HEK293T (cell line): ENCODE results near the gene NEO1.

Experiments
- CTCF ChIA-PET: fragments of 350-600 bp; formaldehyde crosslinking; extraction: SDS; loops from one replicate; lab custom pipeline; 2021; ENCODE audit warnings: antibody characterized with exemption, inconsistent platforms; lab: Yijun Ruan, JAX
- POLR2A ChIA-PET: fragments of 350-600 bp; formaldehyde crosslinking; extraction: SDS; loops from one replicate; lab custom pipeline; 2020; ENCODE audit warnings: antibody characterized with exemption, inconsistent platforms; lab: Yijun Ruan, JAX
- DNase-seq: peaks from one replicate; pipeline ENCODE4 v3.0.0; 2012; ENCODE audit warnings: mixed read lengths; ENCODE audit errors: extremely low spot score
- ARNT ChIP-seq: fragments of 450-650 bp; IDR thresholded peaks from 2 replicates; pipeline ENCODE4 v1.6.1; 2017; ENCODE audit warnings: mild to moderate bottlenecking
- BHLHE40 ChIP-seq: fragments of 450-650 bp; IDR thresholded peaks from 2 replicates; pipeline ENCODE4 v1.6.1; 2016; ENCODE audit warnings: mild to moderate bottlenecking, moderate library complexity, borderline replicate concordance
- CTBP1 ChIP-seq: fragments of 450-650 bp; IDR thresholded peaks from 2 replicates; pipeline ENCODE4 v1.6.1; 2016; ENCODE audit warnings: borderline replicate concordance
- ELF4 ChIP-seq: fragments of 450-650 bp; IDR thresholded peaks from 2 replicates; pipeline ENCODE4 v1.6.1; 2017; ENCODE audit warnings: antibody characterized with exemption
- FOXA1 ChIP-seq: fragments of 450-650 bp; IDR thresholded peaks from 2 replicates; pipeline ENCODE4 v1.6.1; 2016; ENCODE audit warnings: mild to moderate bottlenecking
- FOXK2 ChIP-seq: fragments of 450-650 bp; IDR thresholded peaks from 2 replicates; pipeline ENCODE4 v1.6.1; 2016; ENCODE audit warnings: mild to moderate bottlenecking
- FOXM1 ChIP-seq: fragments of 450-650 bp; IDR thresholded peaks from 2 replicates; pipeline ENCODE4 v1.6.1; 2017; ENCODE audit warnings: mild to moderate bottlenecking, borderline replicate concordance
- HDGF ChIP-seq: fragments of 450-650 bp; IDR thresholded peaks from 2 replicates; pipeline ENCODE4 v1.6.1; 2017; ENCODE audit warnings: antibody characterized with exemption, borderline replicate concordance
- L3MBTL2 ChIP-seq: fragments of 450-650 bp; conservative IDR thresholded peaks from 2 replicates; pipeline ENCODE4 v1.6.1; 2016; ENCODE audit warnings: mild to moderate bottlenecking
- LEF1 ChIP-seq: fragments of 450-650 bp; IDR thresholded peaks from 2 replicates; pipeline ENCODE4 v1.6.1; 2017; ENCODE audit warnings: mild to moderate bottlenecking, borderline replicate concordance
- NFRKB ChIP-seq: fragments of 450-650 bp; IDR thresholded peaks from 2 replicates; pipeline ENCODE4 v1.6.1; 2016; ENCODE audit warnings: mild to moderate bottlenecking, moderate library complexity
- SP1 ChIP-seq: fragments of 450-650 bp; IDR thresholded peaks from 2 replicates; pipeline ENCODE4 v1.6.1; 2017
- SUZ12 ChIP-seq: fragments of 450-650 bp; IDR thresholded peaks from 2 replicates; pipeline ENCODE4 v1.6.1; 2016; ENCODE audit warnings: mild to moderate bottlenecking
- TARDBP ChIP-seq: fragments of 450-650 bp; IDR thresholded peaks from 2 replicates; pipeline ENCODE4 v1.6.1; 2016
- ZNF384 ChIP-seq: fragments of 450-650 bp; IDR thresholded peaks from 2 replicates; pipeline ENCODE4 v1.6.1; 2016
- TF ChIP-seq, protein P1 (sequence below): fragments of 450-650 bp; IDR thresholded peaks from 2 replicates; pipeline ENCODE4 v1.6.1; 2016

Gene NEO1

DNA sequence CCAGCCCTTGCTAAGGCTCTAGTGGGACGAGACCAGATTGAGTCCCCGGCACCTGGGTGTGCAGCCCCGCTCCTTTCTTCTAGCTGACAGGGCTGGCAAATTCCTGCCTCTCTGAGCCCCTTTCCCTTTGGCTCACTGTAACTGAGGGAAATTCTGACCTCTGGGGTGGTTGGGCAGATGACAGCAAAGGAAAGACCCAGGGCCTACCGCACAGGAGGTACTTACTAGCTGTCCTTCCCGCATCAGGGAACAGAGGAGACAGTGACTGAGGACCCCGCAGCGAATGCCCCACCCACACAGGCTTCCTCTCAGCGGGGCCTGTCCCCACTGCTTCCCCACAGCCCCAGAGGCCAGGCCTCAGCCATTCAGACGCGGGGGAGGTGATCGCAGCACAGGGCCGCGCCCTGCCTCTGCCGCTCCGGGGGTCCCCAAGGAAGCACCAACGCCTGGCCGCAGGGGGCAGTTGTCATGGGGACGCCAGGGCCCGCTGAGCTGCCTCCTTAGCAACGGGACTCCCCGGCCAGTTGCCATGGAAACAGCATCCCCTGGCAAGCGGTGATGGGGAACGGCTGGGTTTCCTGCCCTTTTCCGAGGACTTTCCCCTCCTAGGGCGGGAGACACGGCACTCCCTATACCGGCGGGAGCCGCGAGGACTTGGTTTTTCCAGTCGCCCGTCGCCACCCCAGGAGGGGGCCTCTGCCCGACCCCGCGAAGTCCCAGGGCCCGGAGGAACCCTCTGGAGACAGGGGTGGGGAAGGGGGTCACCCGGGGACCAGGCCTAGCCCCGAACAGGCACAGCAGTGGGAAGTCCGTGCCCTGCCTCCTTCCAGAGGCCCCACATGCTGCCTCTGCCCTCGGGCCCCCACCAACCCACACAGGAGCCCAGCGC is 266.4 kb downstream of the NEO1 start:
- DNase-seq: no peak
- ChIA-PET CTCF (interaction anchor here (1.0 kb wide), 1 partner anchor 51 kb away, joined by 3 read pairs; no protein-coding TSS in a partner anchor), POLR2A (no interaction called here)
- TF ChIP-seq FOXK2 (no peak), LEF1 (no peak), CTBP1 (no peak), FOXA1 (no peak), ELF4 (no peak), BHLHE40 (no peak), SUZ12 (no peak), FOXM1 (no peak), NFRKB (no peak), SP1 (no peak), ZNF384 (no peak), ARNT (no peak), L3MBTL2 (no peak)
- TF ChIP-seq, protein P1, sequence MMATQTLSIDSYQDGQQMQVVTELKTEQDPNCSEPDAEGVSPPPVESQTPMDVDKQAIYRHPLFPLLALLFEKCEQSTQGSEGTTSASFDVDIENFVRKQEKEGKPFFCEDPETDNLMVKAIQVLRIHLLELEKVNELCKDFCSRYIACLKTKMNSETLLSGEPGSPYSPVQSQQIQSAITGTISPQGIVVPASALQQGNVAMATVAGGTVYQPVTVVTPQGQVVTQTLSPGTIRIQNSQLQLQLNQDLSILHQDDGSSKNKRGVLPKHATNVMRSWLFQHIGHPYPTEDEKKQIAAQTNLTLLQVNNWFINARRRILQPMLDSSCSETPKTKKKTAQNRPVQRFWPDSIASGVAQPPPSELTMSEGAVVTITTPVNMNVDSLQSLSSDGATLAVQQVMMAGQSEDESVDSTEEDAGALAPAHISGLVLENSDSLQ: no peak

DNA sequence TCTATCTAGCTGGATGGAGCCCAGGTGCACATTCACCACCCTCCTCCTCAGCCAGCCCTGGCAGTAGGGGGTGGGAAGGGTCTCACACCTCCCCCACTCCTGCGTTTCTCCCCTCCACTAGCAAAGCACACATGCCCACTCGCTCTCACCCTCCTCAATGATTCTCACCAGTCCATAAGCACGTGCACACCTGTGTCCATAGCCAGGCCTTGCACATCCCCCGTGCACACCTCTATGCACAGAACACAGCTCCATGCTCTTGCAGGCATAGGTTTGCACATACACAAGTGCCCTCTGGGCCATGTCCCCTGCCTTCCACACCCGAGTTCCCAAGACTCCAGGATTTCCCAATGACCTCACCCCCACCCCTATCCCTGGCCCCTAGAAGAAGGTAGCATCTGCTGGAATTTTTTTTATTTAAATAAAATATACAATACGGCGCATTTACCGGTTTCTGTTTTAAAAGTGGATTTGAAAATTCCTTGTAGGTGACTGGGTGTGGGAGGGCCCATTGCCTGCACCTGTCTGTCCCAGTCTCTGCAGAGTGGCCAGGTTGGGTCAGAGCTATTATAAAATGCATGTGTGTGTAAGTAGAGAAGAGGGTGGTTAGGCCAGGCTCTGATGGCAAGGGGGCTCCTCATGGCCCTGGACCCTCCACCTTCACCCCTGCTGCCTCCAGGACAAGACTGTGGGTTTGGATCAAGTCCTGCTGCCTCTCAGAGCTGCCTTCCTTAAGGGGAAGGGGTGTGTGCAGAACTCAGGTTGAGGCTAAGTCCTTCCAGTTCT is 267.4 kb downstream of the NEO1 start:
- no peak for DNase-seq
- ChIA-PET POLR2A (no interaction called here), CTCF (no interaction called here)
- no peak for TF ChIP-seq SUZ12
- TF ChIP-seq ARNT: no peak
- no peak for TF ChIP-seq TARDBP
- no peak for TF ChIP-seq LEF1
- TF ChIP-seq, protein P1: no peak
- no peak for TF ChIP-seq ZNF384
- no peak for TF ChIP-seq SP1
- no peak for TF ChIP-seq BHLHE40
- TF ChIP-seq FOXK2: no peak
- no peak for TF ChIP-seq NFRKB
- no peak for TF ChIP-seq ELF4
- TF ChIP-seq L3MBTL2: no peak
- no peak for TF ChIP-seq FOXM1
- TF ChIP-seq HDGF: no peak
- no peak for TF ChIP-seq FOXA1
- TF ChIP-seq CTBP1: no peak

DNA sequence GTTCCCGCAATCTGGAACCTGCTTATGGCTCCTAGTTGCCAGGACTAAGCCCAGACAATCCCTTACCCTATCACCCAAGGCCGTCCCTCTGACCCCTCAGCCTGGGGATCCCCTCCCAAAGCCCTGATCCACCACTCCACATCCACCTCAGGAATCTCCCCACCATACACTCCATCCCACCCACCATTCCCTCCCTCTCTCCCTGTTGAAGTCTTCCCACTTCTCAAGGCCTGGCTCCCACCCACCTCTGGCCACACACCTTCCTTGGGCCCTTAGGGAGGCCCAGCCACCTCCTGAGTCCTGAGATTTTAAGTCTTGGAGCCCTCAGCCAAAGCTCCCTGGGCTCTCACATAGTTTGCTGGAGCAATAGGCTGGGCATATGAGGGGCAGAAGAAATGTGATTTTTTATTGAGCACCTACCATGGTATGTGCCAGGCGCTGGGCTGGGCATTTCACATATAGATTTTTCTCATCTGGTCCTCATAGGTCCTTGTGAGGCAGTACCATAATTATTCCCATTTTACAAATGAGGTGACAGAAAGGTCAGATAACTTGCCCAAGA is 268.4 kb downstream of the NEO1 start:
- CTCF ChIA-PET: interaction anchor here (0.6 kb wide), 1 partner anchor 1997 kb away, joined by 3 read pairs; no protein-coding TSS in a partner anchor
- no peak for DNase-seq
- POLR2A ChIA-PET: no interaction called here
- no peak for TF ChIP-seq LEF1
- TF ChIP-seq FOXK2: no peak
- TF ChIP-seq L3MBTL2: no peak
- TF ChIP-seq SUZ12: no peak
- no peak for TF ChIP-seq NFRKB
- no peak for TF ChIP-seq ELF4
- no peak for TF ChIP-seq CTBP1
- TF ChIP-seq ARNT: no peak
- no peak for TF ChIP-seq TARDBP

DNA sequence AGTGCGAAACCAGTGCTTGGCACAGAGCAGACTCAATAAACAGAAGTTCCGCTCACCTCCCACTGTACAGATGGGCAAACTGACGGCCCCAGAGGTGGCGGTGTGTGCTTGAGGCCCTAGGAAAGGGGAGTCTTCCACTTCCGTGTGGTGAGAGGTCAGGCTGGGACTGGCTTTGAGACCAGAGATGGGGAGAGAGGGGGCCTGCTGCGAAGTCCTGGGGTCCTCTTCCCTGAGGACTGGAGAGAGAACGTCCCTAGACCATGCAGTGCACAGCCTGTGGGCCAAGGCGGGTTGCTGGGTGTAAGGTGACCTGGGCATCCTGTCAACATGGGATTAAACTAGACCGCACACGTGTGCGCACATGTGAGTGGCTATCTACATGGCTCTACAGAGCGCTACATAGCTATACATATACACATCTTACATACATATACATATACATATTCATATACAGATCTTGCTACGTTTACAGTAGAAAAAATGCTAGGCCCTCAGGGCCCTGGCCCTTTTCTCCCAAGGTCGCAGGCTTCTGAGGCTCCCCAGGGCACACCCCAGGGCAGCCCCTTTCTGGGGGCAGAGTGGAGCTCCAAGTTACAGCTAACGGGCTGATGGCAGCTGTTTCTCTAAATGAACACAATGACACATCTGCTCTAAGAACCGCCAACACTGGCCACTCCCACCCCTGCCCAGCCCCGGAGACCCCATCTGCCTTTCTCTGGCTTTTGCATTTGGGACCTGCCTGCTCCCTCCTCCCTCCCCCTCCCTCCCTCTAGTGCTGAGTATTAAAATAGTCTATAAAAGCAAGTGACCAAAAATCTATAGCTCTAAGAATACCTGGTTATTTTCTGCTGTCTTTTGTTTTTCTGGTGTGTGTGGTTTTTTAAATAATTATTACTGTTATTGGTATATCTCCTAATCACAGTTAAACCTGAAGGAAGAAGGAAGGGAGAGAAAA is 269.5 kb downstream of the NEO1 start:
- TF ChIP-seq FOXK2 (no peak), BHLHE40 (no peak), CTBP1 (no peak), ELF4 (no peak), HDGF (no peak), TARDBP (no peak)
- TF ChIP-seq, protein P1: no peak
- ChIA-PET CTCF (no interaction called here), POLR2A (no interaction called here)
- no peak for DNase-seq
